SKM-1 treated with dmso at 0.1 percent for 144 hours (cell line): ENCODE data around the gene BIRC3.
A peak's percentile ranks its signal among the peaks of the same experiment; 100 is the strongest.
"Not testable (repeated sequence)": the region's sequence is repeated elsewhere in the genome, so short reads cannot be mapped to it uniquely, and the experiment has no call there.

ENCODE experiments used
- DNase-seq: peaks from one replicate; lab custom pipeline; 2025; ENCODE audit not compliant: unreplicated experiment; lab: John Stamatoyannopoulos, UW

The BIRC3 gene

DNA sequence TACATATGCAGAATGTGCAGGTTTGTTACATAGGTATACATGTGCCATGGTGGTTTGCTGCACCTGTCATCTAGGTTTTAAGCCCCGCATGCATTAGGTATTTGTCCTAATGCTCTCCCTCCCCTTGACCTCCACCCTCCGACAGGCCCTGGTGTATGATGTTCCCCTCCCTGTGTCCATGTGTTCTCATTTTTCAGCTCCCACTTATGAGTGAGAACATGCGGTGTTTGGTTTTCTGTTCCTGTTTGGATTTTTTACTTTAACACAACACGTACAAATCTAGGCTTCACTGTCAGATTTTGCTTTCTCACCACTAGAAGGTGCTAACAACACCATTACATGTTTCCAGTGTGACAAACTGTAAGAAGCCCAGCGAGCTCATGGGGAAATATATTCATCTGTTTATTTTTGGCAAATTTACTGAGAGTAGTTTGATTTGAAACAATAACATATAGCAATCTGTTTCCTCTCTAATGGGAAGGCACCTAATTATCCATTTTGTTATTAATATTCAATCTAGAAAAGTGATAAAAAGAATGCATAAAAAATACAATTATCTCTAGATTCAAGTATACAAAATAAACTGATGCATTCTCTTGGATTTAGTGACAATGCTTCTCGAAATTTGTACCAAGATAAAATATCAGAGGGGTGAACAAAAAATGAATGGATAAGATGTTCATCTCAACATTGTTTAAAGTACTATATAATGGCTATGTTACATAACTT lies 23.2 kb upstream of the BIRC3 start:
- DNase-seq = peak; percentile 26

DNA sequence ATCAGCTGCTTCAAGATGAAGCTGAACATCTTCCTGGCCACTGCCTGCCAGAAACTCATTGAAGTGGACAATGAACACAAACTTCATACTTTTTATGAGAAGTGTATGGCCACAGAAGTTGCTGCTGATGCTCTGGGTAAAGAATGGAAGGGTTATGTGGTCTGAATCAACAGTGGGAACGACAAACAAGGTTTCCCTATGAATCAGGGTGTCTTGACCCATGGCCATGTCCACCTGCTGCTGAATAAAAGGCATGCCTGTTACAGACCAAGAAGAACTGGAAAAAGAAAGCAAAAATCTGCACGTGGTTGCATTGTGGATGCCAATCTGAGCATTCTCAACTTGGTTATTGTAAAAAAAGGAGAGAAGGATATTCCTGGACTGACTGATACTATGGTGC lies 22.2 kb upstream of the BIRC3 start:
- DNase-seq = no peak

DNA sequence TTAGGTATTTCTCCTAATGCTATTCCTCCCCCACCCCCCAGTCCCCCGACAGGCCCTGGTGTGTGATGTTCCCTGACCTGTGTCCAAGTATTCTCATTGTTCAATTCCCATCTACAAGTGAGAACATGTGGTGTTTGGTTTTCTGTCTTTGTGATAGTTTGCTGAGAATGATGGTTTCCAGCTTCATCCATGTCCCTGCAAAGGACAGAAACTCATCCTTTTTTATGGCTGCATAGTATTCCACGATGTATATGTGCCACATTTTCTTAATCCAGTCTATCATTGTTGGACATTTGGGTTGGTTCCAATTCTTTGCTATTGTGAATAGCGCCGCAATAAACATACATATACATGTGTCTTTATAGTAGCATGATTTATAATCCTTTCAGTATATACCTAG lies 20.5 kb upstream of the BIRC3 start:
- not testable (repeated sequence) for DNase-seq

DNA sequence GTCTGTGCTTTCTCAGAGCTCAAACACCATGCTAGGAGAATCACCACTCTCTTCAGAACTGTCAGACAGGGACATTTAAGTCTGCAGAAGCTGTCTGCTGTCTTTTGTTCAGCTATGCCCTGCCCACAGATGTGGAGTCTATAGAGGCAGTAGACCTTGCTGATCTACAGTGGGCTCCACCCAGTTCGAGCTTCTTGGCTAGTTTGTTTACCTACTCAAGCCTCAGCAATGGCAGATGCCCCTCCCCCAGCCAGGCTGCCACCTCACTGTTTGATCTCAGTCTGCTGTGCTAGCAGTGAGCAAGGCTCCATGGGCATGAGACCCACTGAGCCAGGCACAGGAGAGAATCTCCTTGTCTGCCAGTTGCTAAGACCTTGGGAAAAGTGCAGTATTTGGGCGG lies 16.4 kb upstream of the BIRC3 start:
- not testable (repeated sequence) for DNase-seq

DNA sequence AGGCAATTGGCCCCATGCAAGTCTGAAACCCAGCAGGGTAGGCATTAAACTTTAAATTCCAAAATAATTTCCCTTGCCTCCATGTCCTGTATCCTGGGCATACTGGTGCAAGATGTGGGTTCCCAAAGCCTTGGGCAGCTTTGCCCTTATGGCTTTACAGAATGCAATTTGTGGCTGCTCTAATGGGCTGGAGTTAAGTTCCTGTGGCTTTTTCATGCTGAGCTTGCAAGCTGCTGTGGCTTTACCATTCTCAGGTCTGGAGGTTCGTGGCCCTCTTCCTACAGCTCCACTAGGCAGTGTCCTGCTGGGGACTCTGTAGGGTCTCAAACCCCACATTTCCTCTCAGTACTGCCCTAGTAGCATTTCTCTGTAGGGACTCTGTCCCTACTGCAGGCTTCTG lies 15.0 kb upstream of the BIRC3 start:
- no peak for DNase-seq

DNA sequence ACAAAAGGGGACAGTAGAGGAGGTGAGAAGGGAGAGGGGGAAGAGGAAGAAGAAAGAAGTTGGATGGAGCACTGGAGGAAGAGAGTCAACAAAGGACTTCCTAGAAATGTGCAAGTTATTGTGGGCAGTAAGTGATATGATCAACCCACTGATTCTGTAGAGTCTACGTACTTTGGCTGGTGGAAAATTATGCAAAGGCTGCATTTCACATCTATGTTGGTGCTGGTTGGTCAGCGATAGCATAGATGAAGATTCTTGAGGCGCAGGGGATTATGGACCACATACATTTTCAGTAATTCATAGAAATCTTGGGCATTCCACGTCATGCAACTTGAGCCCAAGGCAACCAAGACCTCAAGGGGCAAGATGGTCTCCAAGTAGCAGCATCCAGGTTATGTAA lies 12.6 kb upstream of the BIRC3 start:
- no peak for DNase-seq

DNA sequence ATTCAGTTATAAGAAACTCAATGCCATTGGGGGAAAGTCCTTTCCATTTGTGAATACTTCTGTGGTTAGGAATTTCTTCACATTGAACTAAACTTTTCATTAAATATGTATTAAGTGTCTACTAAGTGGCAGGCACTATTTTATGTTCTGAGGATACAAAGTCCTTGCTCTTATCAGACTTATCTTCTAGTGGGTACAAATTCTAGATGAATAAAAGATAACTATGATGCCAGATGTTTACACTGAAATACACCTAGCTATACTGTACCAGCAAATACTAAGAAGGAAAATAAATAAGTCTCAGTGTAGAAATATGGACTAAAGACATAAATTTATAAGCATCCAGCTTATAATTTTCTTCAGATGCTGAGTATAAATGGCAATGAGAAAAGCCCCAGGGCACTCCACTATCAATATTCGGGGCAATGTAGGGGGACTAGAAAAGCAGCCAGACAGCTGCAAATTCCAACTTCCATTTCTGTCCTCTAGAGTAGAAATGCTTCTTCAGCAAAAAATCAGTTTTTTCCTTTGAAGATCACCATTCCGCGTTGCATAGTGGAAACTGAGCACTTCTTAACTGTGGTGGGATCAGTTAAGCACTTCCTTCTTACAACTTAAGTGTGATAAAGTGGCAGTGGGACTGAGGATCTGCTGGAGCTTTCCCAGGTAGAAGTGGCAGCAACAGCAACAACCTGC lies 11.8 kb upstream of the BIRC3 start:
- DNase-seq = no peak

DNA sequence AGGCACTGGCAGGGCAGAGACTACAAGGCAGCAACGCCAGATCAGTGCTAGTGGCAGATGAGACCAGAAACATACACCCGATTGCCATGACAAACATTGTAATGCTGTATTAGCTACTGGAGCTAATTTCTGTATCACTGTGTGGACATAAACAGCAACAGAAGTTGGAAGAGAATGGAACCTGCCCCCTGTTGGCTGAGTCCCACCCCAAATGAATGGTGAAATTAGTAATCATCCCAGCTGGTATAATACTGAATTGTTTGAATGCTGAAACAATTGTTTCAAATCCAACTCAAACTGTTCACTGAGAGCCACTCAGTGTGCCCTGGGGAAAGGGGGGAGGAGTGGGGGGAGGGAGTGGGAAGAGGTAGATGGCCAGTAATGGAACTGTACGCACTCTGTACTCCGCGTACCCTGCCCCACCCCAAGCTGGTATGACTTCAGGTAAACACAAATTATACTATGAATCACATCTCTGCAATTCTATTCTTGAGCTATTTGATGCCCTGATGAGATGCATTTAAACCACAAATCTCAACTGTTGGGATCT lies 11.2 kb upstream of the BIRC3 start:
- no peak for DNase-seq

DNA sequence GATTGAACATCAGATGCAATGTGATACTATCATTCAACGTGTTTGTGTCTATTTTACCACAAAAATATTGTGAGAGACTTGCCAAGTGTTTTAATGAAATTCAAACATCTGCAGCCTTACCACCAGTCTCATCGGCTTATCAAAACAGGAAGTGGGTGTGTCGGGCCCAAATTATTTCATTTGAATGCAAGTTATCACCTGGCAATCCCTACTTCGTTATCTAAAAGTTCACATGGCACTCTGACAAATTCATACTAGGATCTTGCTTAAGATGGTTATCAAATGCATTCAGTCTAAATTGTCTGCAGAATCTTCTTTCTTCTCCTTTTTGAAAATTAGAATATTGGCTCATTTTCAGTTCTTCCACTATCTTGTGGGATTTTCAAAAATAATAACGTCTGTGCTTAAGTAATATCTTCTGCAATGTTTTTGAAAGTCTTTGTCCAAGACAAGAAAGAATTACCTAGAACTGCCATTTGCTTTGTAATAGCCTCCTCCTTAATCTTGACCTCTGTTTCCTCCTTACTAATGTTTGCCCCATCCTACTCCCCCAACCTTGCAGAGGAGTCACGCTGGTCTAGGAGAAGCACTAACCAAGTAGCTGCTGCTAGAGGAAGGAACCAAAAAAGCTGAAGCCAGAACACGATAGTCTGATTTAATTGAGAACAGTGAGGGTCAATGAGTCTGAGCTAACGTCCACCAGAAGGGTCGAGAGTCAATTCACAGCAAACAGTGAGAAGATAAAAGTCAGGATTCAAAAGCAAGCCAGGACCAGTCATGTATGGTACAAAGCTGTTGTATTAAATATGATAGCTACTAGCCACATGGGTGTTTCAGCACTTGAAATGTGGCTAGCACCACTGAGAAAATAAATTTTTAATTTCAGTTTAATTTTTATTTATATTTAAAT lies 10.2 kb upstream of the BIRC3 start:
- DNase-seq = peak; percentile 13

DNA sequence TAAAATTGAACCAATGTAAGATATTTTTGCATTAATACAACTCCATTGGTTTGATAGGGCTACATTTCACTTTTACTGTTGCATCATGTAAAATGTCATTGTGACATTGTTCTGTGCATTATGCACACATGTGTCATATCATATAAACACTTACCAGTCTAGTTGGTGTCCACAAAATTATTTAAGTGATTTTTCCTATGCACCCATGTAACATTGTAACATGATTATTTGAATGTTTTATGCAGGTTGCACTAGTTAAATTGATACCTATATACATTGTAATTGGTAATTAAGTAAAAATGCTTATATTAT lies 9.6 kb upstream of the BIRC3 start:
- DNase-seq = no peak

DNA sequence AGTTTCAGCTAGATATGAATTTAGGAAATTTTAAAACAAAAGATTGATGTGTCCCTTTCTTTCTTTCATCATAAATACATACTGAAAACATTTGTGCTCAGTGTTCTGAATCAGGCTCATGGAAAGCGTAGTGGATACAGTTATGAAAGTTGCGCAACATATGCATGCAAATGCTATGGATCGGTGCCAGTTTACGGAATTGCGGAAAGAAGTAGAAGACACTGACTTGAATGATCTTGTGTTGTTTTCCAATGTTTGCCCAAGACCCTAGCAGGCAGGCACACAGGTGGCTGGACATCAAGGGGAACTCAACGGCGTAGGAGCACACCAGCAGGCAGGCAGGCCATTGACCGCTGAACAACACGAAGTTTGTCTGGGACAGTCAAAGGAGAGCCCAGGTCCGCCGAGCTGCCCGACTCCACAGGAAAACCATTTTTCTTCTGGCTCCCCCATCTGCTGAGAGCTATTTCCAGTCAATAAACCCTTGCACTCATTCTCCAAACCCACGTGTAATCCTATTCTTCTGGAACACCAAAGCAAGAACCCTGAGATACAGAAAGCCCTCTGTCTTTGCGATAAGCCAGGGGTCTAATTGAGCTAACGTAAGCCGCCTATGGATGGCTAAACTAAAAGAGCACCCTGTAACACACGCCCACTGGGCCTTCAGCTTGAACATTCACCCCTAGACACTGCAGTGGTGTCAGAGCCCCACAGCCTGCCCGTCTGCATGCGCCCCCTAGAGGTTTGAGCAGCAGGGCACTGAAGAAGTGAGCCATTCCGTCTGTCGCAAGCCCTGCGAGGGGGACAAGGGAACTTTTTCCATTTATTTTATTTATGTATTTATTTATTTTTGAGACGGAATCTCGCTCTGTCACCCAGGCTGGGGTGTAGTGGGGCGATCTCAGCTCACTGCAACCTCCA lies 7.4 kb upstream of the BIRC3 start:
- DNase-seq = no peak

DNA sequence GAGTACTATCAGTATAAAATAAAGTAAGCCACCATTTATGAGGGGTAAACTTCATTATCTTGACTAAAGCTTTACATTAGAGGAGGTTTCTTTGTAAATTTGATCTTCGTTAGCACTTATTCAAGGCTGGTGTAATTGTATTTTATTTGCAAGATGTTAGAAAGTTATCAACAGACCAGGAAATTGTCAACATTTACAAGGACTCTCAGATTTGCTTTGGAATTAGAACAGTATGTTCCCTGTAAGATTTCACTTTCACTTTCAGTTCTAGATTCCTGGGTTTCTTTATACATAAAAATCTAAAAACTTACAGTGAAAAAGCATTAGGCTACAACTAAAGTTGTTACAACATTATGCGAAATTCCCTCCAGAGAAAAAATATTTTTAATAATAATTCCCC lies 4.6 kb upstream of the BIRC3 start:
- DNase-seq = no peak

DNA sequence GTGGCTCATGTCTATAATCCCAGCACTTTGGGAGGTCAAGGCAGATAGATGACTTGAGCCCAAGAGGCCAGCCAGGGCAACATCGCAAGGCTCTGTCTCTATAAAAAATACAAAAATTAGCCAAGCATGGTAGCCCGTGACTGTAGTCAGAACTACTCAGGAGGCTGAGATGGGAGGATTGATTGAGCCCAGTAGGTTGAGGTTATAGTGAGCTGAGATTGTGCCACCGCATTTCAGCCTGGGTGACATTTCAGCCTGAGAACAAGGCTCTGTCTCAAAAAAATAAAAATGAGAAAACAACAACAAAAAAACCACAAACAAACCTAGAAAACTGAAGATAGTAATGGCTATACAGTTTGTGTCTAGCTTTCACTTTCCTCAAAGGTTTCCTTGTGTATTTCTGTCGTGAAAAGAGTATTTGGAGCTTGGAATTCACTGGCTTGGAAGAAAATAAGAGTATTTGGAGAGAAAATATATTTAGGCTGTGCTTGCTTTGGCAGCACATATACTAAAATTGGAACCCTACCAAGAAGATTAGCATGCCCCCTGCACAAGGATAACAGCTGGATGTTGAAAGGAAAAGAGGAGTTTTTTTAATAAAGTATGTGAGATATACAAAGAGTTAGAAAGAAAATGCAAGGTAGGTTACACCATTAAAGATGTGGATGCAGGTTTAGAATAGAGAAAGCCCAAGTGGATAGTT lies 3.9 kb upstream of the BIRC3 start:
- no peak for DNase-seq

DNA sequence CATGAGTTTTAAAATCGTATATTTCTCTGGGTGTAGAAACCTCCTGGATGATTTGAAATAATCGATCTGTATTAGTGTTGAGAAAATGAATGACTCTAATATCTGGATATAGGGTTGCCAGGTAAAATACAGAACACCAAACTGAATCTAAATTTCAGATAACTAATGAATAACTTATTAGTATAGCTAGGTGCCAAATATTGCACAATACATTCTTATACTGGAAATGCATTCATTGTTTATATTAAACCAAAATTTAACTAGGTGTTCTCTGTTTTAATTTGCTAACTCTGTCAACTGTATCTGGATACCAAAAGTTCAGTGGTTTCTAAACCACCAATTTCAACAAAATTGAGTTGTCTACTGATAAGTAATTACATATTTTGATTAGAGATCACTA lies 2.5 kb upstream of the BIRC3 start:
- DNase-seq = no peak

DNA sequence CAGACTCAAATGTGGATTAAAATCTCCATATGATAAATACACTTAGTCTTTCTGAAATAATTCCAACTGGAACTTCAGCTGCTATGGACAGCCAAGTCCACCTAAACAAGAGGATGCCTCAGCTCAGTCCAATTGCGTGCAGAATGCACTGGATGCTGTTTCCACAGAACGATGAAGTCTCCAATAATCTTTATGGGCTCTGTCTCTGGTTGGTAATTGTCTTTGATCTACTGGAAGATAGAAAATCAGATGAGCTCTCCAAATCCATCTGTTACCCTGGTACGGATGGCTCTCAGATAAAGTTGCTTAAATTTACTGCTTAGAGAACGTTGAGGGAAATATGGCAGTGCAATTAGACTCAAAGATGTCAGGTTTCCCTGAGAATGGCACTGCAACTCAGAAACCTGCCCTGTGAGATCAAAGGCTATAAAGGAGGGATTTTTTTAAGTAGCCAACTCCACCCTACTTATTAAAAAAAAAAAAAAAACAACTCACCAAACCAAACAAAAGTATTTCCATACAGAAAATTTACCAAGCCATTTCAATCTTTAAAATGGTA lies 859 bp upstream of the BIRC3 start:
- no peak for DNase-seq

DNA sequence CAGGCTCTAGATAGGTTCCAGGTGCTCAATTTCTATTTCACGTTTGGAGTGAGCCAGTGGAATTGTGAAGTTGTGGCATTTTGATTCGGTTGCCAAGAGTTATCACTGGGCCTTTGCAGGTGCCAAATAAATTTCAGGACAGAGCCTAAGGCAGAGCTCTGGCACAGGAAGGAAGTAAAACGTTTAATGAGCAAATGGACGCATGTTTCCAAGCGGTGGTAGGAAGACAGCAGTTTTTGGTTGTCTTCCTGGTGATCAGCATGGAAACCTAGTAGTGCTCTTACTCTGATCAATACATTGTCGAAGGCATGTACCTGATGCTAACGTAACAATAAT lies 452 bp downstream of the BIRC3 start:
- DNase-seq = no peak

DNA sequence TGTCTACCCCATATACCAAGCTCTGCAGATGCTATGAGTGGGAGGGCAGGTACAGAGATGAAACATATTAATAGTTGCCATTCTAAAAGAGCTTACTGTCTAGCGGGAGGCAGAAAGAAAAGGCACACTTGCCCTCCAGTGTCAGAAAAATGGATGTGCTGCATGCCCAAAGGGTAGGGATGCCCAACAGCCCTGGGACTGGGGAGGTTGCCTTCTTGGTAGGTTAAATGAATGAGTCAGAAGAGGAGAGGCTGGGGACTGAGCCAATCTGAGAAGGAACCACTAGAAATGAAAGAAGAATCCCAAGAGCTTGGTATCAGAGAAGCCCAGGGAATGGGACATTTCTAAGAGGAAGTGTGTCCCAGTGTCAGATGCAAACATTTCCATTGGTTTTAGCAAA lies 1.2 kb downstream of the BIRC3 start:
- no peak for DNase-seq

DNA sequence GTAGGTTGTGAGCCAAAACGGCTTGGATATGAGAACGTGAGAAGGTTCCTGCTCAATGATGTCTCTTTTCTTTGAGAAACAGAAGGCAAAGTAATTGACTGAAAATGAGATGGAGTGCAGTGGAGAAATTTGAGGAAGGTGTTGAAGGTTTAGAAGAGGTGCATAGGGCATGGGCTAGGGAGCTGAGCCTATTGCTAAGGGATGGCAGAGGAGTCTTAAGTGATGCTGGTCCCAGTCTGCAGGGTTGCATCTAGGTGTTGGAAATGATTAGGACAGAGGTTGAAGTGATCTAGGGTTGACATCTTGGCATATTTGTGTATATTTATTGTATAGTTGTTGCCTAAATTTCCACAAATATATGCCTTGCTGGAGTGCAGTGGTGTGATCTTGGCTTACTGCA lies 2.3 kb downstream of the BIRC3 start:
- no peak for DNase-seq

DNA sequence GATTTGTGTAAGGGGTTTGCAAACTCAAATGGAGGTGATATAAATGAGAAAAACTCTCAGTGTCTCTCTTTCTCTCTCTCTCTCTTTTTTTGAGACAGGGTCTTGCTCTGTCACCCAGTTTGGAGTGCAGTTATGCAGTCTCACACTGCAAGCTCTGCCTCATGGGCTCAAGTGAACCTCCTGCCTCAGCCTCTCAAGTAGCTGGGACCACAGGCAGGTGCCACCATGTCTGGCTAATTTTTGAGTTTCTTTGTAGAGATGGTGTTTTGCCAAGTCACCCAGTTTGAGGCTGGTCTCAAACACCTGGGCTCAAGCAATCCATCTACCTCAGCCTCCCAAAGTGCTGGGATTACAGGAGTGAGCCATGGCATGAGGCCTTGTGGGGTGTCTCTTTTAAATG lies 2.9 kb downstream of the BIRC3 start:
- no peak for DNase-seq

DNA sequence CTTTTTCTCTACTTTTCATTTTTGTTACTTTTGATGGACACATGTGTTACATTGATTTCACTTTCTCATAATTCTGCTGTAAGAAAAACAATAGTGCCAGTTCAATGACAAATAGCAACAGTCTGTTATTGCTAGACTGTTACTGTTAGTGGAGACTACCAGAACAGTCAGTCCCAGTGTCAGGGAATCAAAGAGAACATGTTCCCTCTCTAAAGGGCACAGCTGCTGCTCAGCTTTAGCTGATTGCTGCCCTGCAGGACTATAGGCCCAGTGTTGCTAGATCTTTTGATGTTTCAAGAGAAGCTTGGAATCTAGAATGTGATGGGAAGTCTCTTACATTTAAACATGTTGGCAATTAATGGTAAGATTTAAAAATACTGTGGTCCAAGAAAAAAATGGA lies 3.4 kb downstream of the BIRC3 start:
- no peak for DNase-seq
